ENCODE measurements around the gene ACP6.
A peak's percentile ranks its signal among the peaks of the same experiment; 100 is the strongest.

ACP6 gene

DNA sequence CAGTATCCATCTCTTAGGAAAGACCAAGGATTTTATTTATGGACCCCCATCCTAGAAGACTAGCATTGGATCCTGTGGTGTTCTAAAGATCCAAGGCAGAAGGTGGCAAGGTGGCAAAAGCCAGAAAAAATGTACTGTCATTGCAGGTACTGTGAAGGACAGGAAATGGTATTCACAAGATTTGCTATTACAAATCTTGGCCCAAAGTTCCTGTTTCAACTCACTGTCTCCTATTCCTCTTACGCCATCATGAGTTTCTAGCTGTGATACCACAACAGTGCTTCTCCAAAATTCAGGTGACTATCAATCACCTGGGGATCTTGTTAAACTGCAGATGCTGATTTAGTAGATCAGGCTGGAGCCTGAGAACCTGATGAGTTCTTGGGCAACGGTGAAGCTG, 21.4 kb downstream of the ACP6 start:
- no peak for ATAC-seq

DNA sequence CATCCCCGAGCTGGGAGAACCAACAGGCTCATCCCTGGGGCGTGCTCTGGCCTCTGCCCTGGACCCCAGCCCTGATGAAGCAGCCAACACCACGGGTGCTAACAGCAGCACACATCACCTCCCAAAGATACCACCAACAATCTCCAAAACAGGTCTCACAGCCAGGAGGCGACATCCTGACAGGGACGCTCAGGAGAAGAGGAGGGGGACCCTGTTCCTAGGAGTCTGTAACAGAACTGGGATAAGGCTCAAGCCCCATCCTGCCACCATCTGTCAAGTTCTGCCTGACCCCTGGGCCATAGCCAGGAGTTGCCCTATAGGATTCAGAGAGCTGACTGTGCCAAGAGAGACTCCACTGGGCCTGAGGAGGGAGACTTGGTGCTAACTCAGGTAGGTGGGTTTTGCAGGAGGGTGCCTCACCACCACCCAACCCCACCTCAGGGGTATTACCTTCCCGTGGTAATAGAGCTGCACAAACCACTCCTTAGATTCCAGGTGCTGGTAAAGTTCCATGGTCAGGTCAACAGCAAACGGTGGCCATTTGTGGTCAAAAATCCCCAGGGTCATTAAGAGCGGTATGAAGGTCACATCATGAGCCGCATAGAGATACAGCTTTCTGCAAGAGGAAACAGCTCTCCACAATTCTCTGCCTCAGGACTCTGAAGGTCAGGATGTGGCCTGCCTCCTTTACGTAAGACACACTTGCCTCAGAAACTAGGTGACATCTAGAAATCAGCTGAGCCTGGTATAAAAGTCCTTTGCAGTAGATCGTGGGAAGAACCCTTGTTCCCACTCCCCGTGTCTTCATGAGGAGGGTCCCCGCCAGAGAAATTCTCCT, 22.3 kb downstream of the ACP6 start:
- peak; percentile 33 to 49 for ATAC-seq

DNA sequence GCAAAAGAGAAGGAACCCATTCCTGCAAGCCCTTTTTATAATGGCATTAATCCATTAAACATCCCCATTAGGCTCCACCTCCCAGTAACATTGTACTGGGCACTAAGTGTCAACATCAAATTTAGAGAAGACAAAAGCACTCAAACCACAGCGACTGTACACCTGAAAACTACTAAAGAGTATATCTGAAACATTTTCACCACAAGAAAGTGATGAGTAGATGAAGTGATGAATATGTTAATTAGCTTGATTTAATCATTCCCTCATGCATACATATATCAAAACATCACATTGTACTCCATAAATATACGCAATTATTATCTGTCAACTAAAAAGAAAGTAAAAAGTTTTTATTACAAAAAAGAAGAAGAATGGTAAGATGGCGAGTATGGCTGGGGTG, 26.4 kb downstream of the ACP6 start:
- peak; percentile 52 to 63 for ATAC-seq

DNA sequence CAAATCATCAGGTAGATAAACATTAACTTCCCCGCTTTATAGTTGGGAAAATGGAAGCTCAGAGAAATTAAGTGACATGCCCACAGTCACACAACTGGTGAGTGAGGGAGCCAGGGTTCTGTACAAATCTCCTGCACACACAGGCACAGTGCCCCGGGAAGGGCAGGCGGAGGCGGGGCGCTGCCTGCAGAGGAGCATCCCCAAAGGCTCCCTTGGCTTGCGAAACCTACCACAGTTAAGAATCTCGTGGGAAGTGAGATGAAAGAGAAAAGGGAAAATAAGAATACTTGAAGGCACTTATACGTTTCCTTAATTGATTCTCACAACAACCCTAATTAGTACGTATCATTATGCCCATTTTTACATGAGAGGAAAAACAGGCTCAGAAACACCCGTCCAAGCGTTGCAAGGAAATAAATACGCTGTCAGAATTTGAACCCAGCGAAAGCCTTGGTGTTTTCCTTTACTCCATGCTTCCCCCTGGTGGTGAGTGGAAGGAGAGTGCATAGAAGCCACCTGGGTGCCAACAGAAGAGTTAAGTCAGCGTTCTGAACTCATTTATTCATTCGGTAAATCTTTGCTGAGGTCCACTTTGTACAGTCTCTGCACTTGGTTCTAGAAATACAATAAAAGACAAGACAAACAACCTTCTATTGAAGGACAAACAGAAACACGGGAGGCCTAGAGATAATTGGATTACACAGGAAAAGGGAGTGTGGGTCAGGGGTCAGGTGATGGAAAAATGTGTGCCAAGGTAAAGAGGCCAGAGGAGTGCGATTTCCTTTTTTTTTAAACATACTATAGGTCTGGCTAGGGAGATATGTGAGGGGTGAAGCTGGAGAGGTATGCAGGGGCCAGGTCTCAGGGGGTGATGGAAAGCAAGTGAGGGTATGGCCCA, 28.4 kb downstream of the ACP6 start:
- no peak for ATAC-seq

DNA sequence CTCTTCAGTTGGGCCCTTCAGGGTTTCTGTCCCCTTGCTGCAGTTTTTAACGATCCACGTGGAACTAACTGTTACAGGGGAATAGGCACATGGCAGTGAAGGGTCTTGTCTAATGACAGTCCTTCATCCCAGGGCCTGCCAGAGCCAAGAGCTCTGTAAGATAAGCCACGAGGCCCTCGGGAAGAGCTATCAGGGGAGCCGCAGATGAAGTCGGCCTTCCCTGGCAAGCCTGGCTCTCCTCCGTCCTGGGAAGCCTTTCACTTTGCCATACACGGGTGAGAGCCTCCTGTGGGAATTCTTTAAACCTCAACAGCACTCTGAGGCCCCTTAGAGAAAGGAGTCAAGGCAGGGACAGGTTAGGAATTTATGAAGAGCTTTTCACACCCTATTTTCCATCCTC, 29.0 kb downstream of the ACP6 start:
- no peak for ATAC-seq

- peak; percentile 89 to 92 for ATAC-seq
These were observed 29.7 kb downstream of the ACP6 start for GRCh38 chr1:147640553-147641165.

GRCh38 chr1:147636314-147636713, 34.0 kb downstream of the ACP6 start:
- ATAC-seq: no peak

DNA sequence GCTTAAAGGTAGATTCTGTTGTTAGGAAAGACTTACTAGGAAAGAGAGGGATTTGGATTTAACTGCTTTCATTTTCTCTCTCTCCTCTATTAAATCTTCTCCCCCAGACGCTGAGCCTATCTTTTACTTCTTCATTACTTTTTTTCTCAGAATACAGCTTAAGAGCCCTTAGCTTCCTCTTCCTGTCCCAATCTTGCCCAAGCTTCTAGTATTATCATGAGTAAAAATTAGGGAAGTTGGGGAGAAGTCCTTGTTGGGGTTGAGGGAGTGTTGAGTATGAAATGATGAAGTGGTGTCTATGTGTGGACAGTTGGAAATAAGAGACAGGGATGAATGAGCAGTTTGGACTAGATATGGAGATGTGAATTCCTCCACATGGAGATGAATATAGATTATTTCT, 35.0 kb downstream of the ACP6 start:
- no peak for ATAC-seq

- no peak for ATAC-seq
These were observed 35.7 kb downstream of the ACP6 start for GRCh38 chr1:147634645-147635044.

DNA sequence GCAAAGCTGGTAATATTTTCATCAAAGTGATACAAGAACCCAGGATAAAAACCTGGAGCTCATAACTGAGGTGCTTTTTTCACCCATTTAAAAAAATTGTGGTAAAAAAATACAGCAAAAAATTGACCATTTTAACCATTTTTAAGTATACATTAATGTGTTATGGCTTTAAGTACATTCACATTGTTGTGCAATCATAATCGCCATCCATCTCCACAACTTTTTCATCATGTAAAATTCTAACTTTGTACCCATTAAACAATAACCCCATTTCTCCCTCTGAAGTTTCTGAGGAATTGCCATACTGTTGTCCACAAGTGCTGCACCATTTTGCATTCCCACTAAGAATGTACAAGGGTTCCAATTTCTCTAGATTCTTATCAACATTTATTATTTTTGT, 36.6 kb downstream of the ACP6 start:
- ATAC-seq: no peak

DNA sequence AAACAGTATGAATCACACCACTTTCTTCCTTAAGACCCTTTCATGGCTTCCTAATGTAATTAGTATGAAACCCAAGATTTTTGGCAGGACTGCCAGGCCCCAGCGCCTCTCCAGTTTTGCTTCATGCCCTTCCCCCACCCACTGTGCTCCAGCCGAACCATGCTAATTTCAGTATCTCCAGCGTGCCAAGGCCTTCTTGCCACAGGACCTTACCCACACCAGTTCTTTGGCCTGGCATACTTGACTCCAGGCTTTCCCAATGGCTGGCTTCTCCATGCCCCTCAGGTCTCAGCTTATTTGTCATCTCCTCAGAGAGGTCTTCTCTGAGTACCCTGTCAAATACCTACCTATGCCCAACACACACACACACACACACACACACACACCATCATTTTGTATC, 38.5 kb downstream of the ACP6 start:
- ATAC-seq: no peak

- no peak for ATAC-seq
These were observed 39.9 kb downstream of the ACP6 start for GRCh38 chr1:147630447-147630846.

GRCh38 chr1:147630022-147630421, 40.3 kb downstream of the ACP6 start:
- ATAC-seq: no peak

- ATAC-seq: no peak
These were observed 41.9 kb downstream of the ACP6 start for GRCh38 chr1:147628441-147628840.

- ATAC-seq: peak; percentile 58 to 63
These were observed 42.8 kb downstream of the ACP6 start for GRCh38 chr1:147627435-147628110.

DNA sequence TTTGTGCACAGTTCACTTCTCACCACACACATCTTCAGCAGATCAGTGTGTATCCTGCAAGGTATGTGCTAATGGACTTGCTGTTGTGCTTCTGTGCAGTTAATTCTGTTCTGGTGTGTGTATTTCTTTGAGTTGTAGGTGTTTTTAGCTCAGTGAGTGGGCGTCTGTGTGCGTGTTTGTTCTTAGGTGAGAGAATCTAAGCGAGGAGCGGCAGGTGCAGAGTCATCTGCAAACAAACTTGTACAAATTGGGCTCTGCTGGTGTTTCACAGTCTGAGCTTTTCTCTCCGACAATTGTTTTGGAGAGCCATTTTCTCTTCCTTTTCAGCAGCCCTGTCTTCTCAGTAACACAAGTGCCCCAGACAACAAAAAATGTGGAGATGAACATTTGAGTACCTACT, 43.6 kb downstream of the ACP6 start:
- ATAC-seq: no peak

- ATAC-seq: no peak
These were observed 44.0 kb downstream of the ACP6 start for GRCh38 chr1:147626291-147626690.

- no peak for ATAC-seq
These were observed 44.8 kb downstream of the ACP6 start for GRCh38 chr1:147625362-147625995.

DNA sequence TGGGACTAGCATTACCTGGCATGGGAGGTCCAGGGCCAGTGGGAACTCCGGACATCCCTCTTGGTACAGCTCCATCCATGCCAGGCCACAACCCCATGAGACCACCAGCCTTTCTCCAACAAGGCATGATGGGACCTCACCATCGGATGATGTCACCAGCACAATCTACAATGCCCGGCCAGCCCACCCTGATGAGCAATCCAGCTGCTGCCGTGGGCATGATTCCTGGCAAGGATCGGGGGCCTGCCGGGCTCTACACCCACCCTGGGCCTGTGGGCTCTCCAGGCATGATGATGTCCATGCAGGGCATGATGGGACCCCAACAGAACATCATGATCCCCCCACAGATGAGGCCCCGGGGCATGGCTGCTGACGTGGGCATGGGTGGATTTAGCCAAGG, 45.8 kb downstream of the ACP6 start:
- no peak for ATAC-seq

GRCh38 chr1:147624011-147624410, 46.3 kb downstream of the ACP6 start:
- ATAC-seq: no peak

DNA sequence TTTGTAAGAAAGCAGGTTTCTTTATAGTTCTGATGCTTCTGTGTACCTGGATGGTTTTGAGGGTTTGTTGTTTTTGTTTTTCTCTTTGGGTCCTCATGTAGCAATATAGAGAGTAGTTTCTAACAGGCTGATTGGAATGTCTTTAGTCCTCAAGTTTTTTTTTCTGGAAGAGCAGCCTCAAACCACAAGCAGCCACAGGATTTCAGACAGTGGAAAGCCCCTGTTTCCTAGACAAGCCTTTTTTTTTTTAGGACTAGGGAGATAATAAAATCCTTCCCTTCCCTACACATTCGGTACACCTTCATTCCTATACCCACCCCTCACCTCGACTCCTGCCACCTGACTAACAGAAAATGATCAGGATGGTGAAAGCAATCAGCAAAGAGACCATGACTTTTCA, 47.6 kb downstream of the ACP6 start:
- ATAC-seq: no peak

- ATAC-seq: no peak
These were observed 49.8 kb downstream of the ACP6 start for GRCh38 chr1:147620543-147620942.
